Karpas-422 (cell line): ENCODE measurements around the gene CACNA1C. TPM values are rescaled to one million over a fixed set of nuclear protein-coding genes. Genes with fewer than 3 reads are reported as not detected.

Experiments used
- DNase-seq: peaks from one replicate; pipeline ENCODE4 v3.0.0-alpha.2; 2015
- H2AFZ ChIP-seq: fragments of 200-600 bp; sonication (generic); 2 replicates; pipeline ENCODE4 v1.6.1; 2014; ENCODE audit warnings: antibody characterized with exemption, low read length, mixed read lengths
- H3K27ac ChIP-seq: fragments of 200-600 bp; sonication (generic); 2 replicates; pipeline ENCODE4 v1.5.1; 2014; ENCODE audit warnings: mild to moderate bottlenecking, low read length, moderate library complexity
- H3K27me3 ChIP-seq: fragments of 200-600 bp; sonication (generic); 2 replicates; pipeline ENCODE4 v1.6.1; 2014; ENCODE audit warnings: low read length, mixed read lengths
- H3K36me3 ChIP-seq: fragments of 200-600 bp; sonication (generic); 2 replicates; pipeline ENCODE4 v1.6.1; 2014; ENCODE audit warnings: low read length, mixed read lengths; ENCODE audit not compliant: insufficient read depth
- H3K4me1 ChIP-seq: fragments of 200-600 bp; sonication (generic); 2 replicates; pipeline ENCODE4 v1.6.1; 2014; ENCODE audit warnings: mild to moderate bottlenecking, low read length, mixed read lengths
- H3K4me2 ChIP-seq: fragments of 200-600 bp; sonication (generic); 2 replicates; pipeline ENCODE4 v1.6.1; 2014; ENCODE audit warnings: low read length, low read depth, mild to moderate bottlenecking; ENCODE audit not compliant: poor library complexity, severe bottlenecking
- H3K4me3 ChIP-seq: fragments of 200-600 bp; sonication (generic); 2 replicates; pipeline ENCODE4 v1.5.1; 2014; ENCODE audit warnings: mild to moderate bottlenecking, antibody characterized with exemption, low read length, mixed read lengths
- H3K79me2 ChIP-seq: fragments of 200-600 bp; sonication (generic); 2 replicates; pipeline ENCODE4 v1.6.1; 2014; ENCODE audit warnings: mild to moderate bottlenecking, low read length, mixed read lengths
- H3K9ac ChIP-seq: fragments of 200-600 bp; sonication (generic); 2 replicates; pipeline ENCODE4 v1.6.0; 2014; ENCODE audit warnings: low read length
- H3K9me2 ChIP-seq: fragments of 200-600 bp; sonication (generic), shearing (Covaris generic); replicated peaks from 2 replicates; pipeline ENCODE4 v1.6.0; 2014; ENCODE audit warnings: mild to moderate bottlenecking, low read length, moderate library complexity; ENCODE audit not compliant: insufficient read depth
- H3K9me3 ChIP-seq: fragments of 300-700, 200-600 bp; sonication (generic); 2 replicates; pipeline ENCODE4 v1.6.1; 2014; ENCODE audit warnings: low read length, mixed read lengths
- H4K20me1 ChIP-seq: fragments of 200-600 bp; sonication (generic); 2 replicates; pipeline ENCODE4 v1.6.1; 2014; ENCODE audit warnings: mild to moderate bottlenecking, antibody characterized with exemption, low read length, low read depth; ENCODE audit not compliant: insufficient read depth
- total RNA-seq: library from RNA; depleted of rRNA; stranded (reverse); fragments of >200 nt; shearing (Covaris generic); gene quantifications from 2 replicates; pipeline ENCODE4 v1.2.3, GENCODE V29; 2014; ENCODE audit warnings: low replicate concordance

CACNA1C gene
- total RNA-seq, 1 experiment from 2014 or later, result 0.11 TPM

DNA sequence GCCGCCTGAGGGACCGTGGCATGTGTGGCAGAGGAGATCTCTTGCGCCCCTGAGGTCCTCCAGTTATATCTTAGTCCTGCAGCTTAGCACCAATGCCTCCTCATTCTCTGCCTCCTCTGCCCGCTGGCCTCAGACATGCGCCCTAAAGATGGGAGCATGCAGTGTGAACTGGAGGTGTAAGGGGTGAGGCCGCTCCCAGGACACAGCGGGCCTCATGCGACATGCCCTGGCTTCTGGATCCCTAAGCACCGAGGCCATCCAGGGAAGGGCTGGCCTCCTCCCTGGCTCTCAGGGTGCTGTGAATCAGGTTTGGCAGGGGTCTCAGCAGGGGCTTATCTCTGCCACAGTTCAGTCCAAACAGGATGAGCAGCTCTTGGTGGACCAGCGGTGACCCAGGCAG lies 86.9 kb downstream of the CACNA1C start:
- Histone ChIP-seq H3K27me3 (no peaks in the 10 kb centered on the region), H3K9ac (no peak overlapping the region), H3K9me3 (no peaks in the 10 kb centered on the region), H4K20me1 (no peaks in the 10 kb centered on the region), H3K79me2 (no peaks in the 10 kb centered on the region), H3K4me2 (no peak overlapping the region), H2AFZ (no peak overlapping the region), H3K36me3 (no peaks in the 10 kb centered on the region), H3K4me1 (no peaks in the 10 kb centered on the region), H3K9me2 (no peaks in the 10 kb centered on the region), H3K27ac (no peak overlapping the region), H3K4me3 (no peak overlapping the region)
- no peak for DNase-seq

- Histone ChIP-seq H3K4me3 (no peak overlapping the region), H3K9ac (no peak overlapping the region), H3K27ac (no peak overlapping the region), H3K4me1 (no peaks in the 10 kb centered on the region), H3K36me3 (no peaks in the 10 kb centered on the region), H3K9me2 (no peaks in the 10 kb centered on the region), H2AFZ (no peak overlapping the region), H4K20me1 (no peaks in the 10 kb centered on the region), H3K79me2 (no peaks in the 10 kb centered on the region), H3K9me3 (no peaks in the 10 kb centered on the region), H3K27me3 (no peaks in the 10 kb centered on the region), H3K4me2 (no peak overlapping the region)
- no peak for DNase-seq
These were observed 88.2 kb downstream of the CACNA1C start for GRCh38 chr12:2140858-2141519.

- Histone ChIP-seq H4K20me1 (no peaks in the 10 kb centered on the region), H3K4me3 (no peak overlapping the region), H3K9ac (no peak overlapping the region), H3K9me3 (no peaks in the 10 kb centered on the region), H2AFZ (no peak overlapping the region), H3K9me2 (no peaks in the 10 kb centered on the region), H3K4me2 (no peak overlapping the region), H3K79me2 (no peaks in the 10 kb centered on the region), H3K4me1 (no peaks in the 10 kb centered on the region), H3K27me3 (no peaks in the 10 kb centered on the region), H3K36me3 (no peaks in the 10 kb centered on the region), H3K27ac (no peak overlapping the region)
- no peak for DNase-seq
These were observed 89.3 kb downstream of the CACNA1C start for GRCh38 chr12:2142068-2142467.

GRCh38 chr12:2144951-2145350 lies 92.2 kb downstream of the CACNA1C start:
- Histone ChIP-seq H3K4me1 (no peaks in the 10 kb centered on the region), H3K27ac (no peak overlapping the region), H3K4me3 (no peak overlapping the region), H3K36me3 (no peaks in the 10 kb centered on the region), H3K79me2 (no peaks in the 10 kb centered on the region), H3K9me2 (no peaks in the 10 kb centered on the region), H3K9me3 (no peaks in the 10 kb centered on the region), H3K4me2 (no peak overlapping the region), H3K9ac (no peak overlapping the region), H2AFZ (no peak overlapping the region), H3K27me3 (no peaks in the 10 kb centered on the region), H4K20me1 (no peaks in the 10 kb centered on the region)
- DNase-seq, result no peak

- H3K27ac ChIP-seq, result no peak overlapping the region
- no peak for DNase-seq
- H3K27me3 ChIP-seq, result no peaks in the 10 kb centered on the region
- no peaks in the 10 kb centered on the region for H3K4me1 ChIP-seq
- H3K4me3 ChIP-seq, result no peak overlapping the region
- H3K9me3 ChIP-seq, result no peaks in the 10 kb centered on the region
- no peaks in the 10 kb centered on the region for H4K20me1 ChIP-seq
- no peak overlapping the region for H3K9ac ChIP-seq
- H3K36me3 ChIP-seq, result no peaks in the 10 kb centered on the region
- no peaks in the 10 kb centered on the region for H3K79me2 ChIP-seq
- H3K9me2 ChIP-seq, result no peaks in the 10 kb centered on the region
- H3K4me2 ChIP-seq, result no peak overlapping the region
- no peak overlapping the region for H2AFZ ChIP-seq
These were observed 92.7 kb downstream of the CACNA1C start for GRCh38 chr12:2145433-2145998.

GRCh38 chr12:2147335-2147734 lies 94.5 kb downstream of the CACNA1C start:
- H3K4me1 ChIP-seq, result no peaks in the 10 kb centered on the region
- no peak for DNase-seq
- no peak overlapping the region for H3K4me3 ChIP-seq
- no peak overlapping the region for H3K4me2 ChIP-seq
- H3K27me3 ChIP-seq, result no peaks in the 10 kb centered on the region
- no peaks in the 10 kb centered on the region for H3K79me2 ChIP-seq
- H3K36me3 ChIP-seq, result no peaks in the 10 kb centered on the region
- no peaks in the 10 kb centered on the region for H3K9me2 ChIP-seq
- no peak overlapping the region for H3K27ac ChIP-seq
- H3K9me3 ChIP-seq, result no peaks in the 10 kb centered on the region
- H2AFZ ChIP-seq, result no peak overlapping the region
- no peaks in the 10 kb centered on the region for H4K20me1 ChIP-seq
- no peak overlapping the region for H3K9ac ChIP-seq

DNA sequence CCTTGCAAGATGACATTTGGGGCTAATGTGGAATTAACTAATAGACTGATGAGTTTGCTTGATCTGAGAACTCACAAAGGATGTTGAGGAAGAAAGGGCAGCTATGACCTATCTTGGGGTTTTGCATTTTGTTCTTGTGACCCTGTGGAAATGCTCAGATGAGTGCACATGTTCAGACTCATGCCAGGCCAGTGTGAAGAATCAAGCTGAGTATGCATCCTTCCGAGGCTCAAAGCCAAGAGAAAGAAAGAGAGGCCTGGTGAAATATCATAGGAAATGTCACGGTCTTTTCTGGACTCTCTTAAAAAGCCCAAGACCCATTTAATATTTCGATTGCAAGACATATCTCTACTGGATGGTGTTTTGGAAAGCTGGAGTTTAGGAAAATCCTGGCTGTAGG lies 96.3 kb downstream of the CACNA1C start:
- no peak overlapping the region for H3K4me3 ChIP-seq
- no peak overlapping the region for H2AFZ ChIP-seq
- H3K9ac ChIP-seq, result no peak overlapping the region
- H3K27me3 ChIP-seq, result no peaks in the 10 kb centered on the region
- no peaks in the 10 kb centered on the region for H4K20me1 ChIP-seq
- DNase-seq, result no peak
- no peaks in the 10 kb centered on the region for H3K9me2 ChIP-seq
- no peak overlapping the region for H3K4me2 ChIP-seq
- H3K4me1 ChIP-seq, result no peaks in the 10 kb centered on the region
- no peaks in the 10 kb centered on the region for H3K9me3 ChIP-seq
- no peak overlapping the region for H3K27ac ChIP-seq
- H3K79me2 ChIP-seq, result no peaks in the 10 kb centered on the region
- no peaks in the 10 kb centered on the region for H3K36me3 ChIP-seq

- Histone ChIP-seq H3K4me3 (no peak overlapping the region), H3K79me2 (no peaks in the 10 kb centered on the region), H3K4me1 (no peaks in the 10 kb centered on the region), H4K20me1 (no peaks in the 10 kb centered on the region), H3K27me3 (no peaks in the 10 kb centered on the region), H2AFZ (no peak overlapping the region), H3K36me3 (no peaks in the 10 kb centered on the region), H3K9ac (no peak overlapping the region), H3K9me3 (no peaks in the 10 kb centered on the region), H3K9me2 (no peaks in the 10 kb centered on the region), H3K4me2 (no peak overlapping the region), H3K27ac (no peak overlapping the region)
- no peak for DNase-seq
These were observed 98.0 kb downstream of the CACNA1C start for GRCh38 chr12:2150833-2151232.
